ENCODE measurements around the gene PET100.
"Not testable (repeated sequence)": the region's sequence is repeated elsewhere in the genome, so short reads cannot be mapped to it uniquely, and the experiment has no call there.

The PET100 gene

DNA sequence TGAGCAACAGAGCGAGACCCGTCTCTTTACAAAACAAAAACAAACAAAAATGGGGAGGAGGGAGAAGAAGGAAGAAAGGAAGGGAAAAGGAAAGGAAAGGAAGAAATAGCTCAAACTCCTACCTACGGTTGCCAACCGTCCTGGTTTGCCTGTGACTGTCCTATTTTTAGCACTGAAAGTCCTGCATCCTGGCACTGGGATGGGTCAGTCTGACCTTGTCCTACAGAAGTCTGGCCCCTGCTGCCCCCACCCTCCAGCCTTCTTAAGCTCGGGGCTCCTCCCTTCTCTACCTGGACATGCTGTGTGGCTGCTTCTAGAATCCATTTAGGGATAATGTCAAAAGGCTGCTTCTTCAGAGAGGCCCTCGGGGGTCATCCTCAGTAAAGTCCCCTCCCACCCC is 6.1 kb downstream of the PET100 start:
- FAIRE-seq = no peak

GRCh38 chr19:7636317-7636690 is 6.7 kb downstream of the PET100 start:
- no peak for FAIRE-seq

DNA sequence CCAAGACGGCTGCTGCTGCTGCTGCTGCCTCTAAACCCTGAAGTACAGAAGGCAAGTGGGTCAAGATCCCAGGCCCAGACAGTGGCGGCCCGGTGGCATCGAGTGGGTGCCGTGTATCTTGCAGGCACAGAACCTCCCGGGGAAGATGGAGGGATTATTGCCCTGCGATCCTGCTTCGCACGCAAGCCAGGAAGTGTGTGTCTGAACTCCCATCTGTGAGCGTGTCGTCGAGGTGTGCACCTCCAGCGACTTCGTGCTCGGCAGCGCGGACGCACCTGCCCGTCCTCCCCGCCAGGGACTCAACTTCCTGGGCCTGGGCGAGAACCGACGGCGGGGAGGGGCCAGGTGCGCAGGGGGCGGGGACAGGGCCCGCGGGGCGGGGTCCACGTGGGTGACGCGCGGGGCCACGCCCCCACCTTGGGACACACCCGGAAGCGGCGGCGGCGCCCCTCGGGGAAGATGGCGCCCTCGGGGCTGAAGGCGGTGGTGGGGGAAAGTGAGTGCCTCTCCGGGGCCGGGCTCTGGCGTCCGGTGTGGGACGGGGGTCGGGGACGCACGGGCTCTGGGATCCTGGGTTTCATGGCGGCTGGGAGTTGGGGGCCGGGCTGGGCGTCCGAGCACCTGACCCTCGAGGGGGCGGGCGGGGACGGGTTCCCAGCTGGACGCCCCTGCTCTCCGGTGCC is 7.2 kb downstream of the PET100 start, which contains the start of gene STXBP2:
STXBP2 (plus strand) TSS at position 420 of the 683 bp plus-strand sequence; CDS start at position 460, 40 bp downstream.
- no peak for FAIRE-seq

DNA sequence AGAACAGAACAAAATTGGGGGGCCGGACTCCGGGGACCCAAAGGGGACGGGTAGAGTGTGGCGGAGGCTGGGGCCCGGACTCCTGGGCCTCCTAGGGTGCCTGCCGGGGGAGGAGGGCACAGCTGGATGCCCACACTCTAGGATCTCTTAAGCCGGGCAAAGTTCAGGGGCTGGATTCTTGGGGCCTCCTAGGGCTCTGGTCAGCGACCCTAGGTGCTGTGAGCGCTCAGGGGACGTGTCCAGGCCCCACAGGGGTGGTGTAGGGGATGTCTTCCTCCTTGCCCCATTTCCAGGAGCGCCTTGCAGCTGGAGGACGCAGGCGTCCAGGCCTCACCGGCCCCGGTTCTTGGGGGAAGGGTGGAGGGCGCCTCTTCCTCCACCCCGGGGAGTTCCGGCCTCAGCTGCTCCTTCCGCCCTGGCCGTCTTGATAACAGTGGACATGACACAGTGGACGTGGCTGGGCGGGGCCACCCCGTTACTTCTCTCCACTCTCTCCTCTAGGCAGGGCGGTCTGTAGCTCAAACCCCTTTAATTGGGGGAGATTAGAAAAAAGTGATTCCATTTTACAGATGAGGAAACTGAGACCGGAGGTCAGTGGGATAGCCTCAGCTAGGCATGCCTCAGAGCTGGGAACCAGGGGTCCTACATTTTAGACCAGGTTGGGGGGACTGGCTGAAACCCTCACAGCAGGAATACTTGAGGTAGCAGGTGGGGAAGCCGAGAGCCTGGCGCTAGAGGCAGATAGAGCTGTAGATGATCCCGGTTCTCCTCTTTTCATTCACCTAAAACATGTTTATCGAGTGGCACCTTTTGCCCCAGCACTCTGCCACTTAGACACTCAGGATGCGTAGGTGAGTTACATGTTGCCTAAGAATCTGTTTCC is 8.0 kb downstream of the PET100 start:
- no peak for FAIRE-seq

DNA sequence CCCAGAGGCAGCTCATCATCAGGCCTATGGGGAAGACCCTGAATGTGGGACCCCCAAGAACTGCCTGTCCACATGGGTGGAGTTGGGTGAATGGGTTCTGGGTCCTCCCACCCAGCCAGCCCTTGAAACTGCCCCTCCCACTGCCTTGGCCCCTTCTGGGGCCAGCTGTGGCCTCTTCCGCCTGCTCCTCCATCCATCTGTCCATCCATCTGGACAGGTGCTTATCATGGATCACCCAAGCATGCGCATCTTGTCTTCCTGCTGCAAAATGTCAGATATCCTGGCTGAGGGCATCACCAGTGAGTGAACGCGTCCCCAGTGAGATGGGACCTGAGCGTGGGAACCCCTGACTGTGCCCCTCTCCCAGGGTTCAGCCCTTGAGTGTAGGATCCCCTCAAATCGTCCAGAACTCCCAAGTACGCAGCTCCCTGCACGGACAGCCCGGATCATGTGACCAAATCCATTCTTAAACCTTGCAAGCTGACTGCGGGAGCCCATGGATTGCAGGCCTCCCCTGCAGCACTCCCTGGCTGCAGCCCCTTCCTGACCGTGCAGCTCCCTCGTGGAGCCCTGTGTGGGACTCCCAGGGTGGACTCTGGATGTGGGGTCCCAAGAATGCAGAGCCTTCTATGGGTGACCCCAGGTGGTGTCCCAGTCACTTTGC is 9.3 kb downstream of the PET100 start:
- no peak for FAIRE-seq

GRCh38 chr19:7639863-7640348 is 10.3 kb downstream of the PET100 start:
- no peak for FAIRE-seq

- FAIRE-seq = no peak
These were observed 11.2 kb downstream of the PET100 start for GRCh38 chr19:7640803-7641202.

DNA sequence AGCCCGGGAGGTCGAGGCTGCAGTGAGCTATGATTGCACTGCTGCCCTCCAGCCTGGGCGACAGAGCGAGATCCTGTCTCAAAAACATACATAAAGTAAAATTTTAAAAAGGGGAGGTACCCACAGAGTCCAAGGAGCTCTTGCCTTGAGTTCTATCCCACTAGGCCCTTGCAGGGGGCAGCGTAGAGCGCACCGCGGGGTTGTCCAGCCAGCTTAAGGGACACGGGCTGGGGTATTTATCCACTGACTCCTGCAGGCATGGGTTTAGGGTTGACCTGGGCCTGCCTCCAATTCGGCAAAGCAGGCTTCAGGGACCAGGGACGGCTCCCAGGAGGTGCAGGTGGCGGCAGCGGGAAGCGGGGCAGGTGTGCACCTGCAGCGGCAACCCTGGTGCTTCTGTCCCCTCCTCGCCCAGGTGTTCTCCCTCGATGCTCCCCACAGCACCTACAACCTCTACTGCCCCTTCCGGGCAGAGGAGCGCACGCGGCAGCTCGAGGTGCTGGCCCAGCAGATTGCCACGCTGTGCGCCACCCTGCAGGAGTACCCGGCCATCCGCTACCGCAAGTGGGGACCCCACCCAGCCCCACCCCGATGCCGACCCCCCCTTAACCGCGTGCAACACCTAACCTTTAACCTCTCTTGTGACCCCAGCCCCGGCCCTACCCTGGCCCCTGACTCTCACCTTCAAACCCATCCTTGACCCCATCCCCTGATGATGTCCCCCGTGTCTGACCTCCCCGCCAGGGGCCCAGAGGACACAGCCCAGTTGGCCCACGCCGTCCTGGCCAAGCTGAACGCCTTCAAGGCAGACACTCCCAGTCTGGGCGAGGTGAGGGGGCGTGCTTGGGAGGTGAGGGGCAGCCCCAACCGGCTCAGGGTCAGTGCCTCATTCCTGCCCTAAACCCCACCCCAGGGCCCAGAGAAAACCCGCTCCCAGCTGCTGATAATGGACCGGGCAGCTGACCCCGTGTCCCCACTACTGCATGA is 12.0 kb downstream of the PET100 start:
- no peak for FAIRE-seq

DNA sequence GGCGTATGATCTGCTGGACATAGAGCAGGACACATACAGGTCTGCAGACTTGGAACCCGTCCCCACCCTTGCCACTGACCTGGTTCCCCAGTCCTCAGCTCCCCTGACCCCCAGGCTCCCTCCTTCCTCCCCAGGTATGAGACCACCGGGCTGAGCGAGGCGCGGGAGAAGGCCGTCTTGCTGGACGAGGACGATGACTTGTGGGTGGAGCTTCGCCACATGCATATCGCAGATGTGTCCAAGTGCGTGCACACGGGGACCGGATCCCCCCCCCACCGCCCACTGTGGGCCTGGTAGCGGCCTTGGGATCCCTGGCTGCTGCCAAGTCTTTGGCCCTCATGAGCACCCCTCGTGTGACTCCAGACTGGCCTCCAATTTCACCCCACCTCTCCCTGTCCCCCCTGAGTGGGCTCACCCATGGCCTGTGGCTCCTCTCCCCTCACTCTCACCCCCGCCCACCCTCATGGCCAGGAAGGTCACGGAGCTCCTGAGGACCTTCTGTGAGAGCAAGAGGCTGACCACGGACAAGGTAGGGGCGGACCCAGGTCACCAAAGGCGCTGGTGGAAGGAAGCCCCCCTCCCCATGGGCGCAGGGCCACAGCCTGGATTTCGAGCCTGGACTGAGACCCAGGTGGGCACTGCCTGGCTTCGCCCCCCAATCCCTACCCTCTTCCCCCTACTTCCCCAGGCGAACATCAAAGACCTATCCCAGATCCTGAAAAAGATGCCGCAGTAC is 12.9 kb downstream of the PET100 start:
- no peak for FAIRE-seq

GRCh38 chr19:7643031-7643415 is 13.4 kb downstream of the PET100 start:
- no peak for FAIRE-seq

DNA sequence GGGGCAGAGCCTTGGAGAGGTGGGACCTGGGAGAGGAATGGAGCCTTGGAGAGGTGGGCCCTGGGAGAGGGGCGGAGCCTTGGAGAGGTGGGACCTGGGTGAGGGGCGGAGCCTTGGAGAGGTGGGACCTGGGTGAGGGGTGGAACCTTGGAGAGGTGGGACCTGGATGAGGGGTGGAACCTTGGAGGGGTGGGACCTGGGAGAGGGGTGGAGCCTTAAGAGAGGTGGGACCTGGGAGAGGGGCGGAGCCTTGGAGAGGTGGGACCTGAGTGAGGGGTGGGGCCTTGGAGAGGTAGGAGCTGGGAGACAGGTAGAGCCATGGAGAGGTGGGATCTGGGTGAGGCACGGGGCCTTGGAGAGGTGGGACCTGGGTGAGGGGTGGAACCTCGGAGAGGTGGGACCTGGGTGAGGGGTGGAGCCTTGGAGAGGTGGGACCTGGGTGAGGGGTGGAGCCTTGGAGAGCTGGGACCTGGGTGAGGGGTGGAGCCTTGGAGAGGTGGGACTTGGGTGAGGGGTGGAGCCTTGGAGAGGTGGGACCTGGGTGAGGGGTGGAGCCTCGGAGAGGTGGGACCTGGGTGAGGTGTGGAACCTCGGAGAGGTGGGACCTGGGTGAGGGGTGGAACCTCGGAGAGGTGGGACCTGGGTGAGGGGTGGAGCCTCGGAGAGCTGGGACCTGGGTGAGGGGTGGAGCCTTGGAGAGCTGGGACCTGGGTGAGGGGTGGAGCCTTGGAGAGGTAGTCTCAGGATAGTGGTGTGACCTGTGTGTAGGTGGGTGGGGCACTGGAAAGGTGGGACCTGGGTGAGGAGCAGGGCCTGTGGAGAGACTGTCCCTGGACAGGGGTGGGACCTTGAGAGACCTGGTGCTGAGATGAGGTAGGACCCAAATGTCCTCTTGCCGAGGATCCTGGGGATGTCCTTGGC is 14.3 kb downstream of the PET100 start:
- not testable (repeated sequence) for FAIRE-seq

GRCh38 chr19:7644550-7644877 is 14.9 kb downstream of the PET100 start:
- no peak for FAIRE-seq

- FAIRE-seq = no peak
These were observed 15.6 kb downstream of the PET100 start for GRCh38 chr19:7645163-7645562.

DNA sequence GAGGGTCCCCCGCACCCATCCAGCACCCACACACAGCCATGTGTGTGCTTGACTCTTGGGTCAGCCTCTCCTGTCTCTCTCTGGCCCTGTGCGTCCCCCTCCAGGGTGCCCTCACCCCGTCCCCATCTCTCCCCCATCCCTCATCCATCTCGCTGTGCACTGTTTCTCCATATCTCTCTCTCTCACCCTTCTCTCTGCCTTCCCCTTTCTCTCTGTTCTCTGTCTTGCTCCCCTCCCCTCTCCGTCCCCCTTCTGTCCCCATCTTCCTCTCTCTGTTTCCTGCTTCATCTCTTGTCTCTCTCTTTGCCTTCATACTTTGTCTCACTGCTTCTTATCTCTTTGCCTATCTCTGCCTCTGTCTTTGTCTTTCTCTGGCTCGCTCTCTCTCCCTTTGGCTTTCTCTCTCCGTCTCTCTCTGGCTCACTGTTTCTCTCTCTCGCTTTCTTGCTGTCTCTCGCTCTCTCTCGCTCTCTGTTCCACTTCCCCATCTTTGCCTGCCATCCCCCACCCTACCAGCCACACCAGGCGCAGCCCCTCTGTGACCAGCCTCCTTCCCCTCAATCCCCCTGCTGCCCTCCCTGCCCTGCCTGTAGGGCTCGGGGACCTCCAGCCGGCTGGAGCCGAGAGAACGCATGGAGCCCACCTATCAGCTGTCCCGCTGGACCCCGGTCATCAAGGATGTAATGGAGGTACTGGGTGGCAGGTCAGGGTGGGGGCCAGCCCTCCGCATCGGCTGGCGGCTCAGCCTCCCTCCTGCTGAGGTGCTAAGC is 16.2 kb downstream of the PET100 start:
- FAIRE-seq = no peak

- FAIRE-seq = no peak
These were observed 16.8 kb downstream of the PET100 start for GRCh38 chr19:7646426-7646700.

DNA sequence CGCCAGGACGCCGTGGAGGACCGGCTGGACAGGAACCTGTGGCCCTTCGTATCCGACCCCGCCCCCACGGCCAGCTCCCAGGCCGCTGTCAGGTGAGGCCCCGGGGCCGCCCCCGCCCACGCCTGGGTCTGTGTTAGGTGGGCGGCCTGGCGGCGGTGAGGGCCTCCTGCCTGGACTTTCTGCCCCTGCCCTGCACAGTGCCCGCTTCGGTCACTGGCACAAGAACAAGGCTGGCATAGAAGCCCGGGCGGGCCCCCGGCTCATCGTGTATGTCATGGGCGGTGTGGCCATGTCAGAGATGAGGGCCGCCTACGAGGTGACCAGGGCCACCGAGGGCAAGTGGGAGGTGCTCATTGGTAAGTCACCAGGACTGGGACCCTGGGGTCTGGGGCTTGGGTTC is 17.6 kb downstream of the PET100 start:
- no peak for FAIRE-seq

- FAIRE-seq = no peak
These were observed 18.8 kb downstream of the PET100 start for GRCh38 chr19:7648265-7649014.

DNA sequence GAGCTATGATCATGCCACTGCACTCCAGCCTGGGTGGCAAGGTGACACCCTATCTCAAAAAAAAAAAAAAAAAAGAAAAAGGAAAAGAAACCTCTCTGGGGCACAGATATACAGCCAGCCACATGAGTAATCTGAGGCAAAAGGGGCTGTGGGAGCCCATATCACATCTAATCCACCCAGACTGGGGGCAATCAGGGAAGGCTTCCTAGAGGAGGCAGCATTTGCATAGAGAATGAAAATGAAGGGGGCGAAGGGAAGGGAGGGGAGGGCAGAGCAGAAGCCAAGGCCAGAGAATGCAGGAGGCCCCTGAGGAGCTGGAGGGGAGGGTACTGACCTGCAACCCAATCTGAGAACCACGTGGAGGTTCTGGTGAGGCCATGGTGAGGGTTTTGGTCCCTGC is 20.6 kb downstream of the PET100 start:
- FAIRE-seq = no peak

DNA sequence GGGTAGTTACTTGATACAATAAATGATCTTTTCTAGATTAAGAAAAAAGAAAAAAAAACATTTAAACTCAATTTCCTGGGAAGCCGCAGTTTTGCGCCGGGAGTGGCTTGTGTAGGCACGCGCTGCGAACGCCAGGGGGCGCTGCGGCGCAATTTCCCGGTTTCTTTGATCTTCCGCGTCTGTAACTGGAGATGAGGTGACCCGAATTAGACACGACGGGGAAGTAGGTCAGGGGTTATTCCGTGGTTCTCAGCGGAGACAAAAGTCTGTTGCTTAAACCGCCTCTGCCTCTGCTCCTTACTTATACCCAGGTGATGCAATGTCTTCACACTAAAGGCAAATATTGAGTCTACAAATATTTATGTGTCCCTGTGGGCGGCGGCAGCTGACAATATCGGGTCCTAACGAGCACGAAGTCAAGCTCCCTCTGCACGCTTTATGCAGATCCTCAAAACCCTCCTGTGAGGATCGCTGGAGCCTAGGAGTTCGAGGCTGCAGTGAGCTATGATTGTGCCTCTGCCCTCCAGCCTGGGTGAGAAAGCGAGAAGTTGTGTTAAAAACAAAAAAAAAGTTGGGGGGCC is 22.6 kb downstream of the PET100 start:
- FAIRE-seq = no peak
